Measurements from ENCODE around the gene SOAT1.

GRCh38 chr1:179314928-179315327, 21.3 kb downstream of the SOAT1 start:
- TF ChIP-seq, protein P1, sequence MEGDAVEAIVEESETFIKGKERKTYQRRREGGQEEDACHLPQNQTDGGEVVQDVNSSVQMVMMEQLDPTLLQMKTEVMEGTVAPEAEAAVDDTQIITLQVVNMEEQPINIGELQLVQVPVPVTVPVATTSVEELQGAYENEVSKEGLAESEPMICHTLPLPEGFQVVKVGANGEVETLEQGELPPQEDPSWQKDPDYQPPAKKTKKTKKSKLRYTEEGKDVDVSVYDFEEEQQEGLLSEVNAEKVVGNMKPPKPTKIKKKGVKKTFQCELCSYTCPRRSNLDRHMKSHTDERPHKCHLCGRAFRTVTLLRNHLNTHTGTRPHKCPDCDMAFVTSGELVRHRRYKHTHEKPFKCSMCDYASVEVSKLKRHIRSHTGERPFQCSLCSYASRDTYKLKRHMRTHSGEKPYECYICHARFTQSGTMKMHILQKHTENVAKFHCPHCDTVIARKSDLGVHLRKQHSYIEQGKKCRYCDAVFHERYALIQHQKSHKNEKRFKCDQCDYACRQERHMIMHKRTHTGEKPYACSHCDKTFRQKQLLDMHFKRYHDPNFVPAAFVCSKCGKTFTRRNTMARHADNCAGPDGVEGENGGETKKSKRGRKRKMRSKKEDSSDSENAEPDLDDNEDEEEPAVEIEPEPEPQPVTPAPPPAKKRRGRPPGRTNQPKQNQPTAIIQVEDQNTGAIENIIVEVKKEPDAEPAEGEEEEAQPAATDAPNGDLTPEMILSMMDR (tag by site-specific recombination; IDR thresholded peaks at IDR 0.05): no peak
- no peak for TF ChIP-seq ZNF837 (tag by site-specific recombination; IDR thresholded peaks at IDR 0.05)
- no peak for TF ChIP-seq ZIC2 (tag by site-specific recombination; IDR thresholded peaks at IDR 0.05)
- TF ChIP-seq ZBTB48 (tag by site-specific recombination; IDR thresholded peaks at IDR 0.05): no peak
- no peak for TF ChIP-seq ZNF138 (tag by site-specific recombination; IDR thresholded peaks at IDR 0.05; ENCODE audit: borderline replicate concordance)
- no peak for TF ChIP-seq PRDM1 (tag by site-specific recombination; IDR thresholded peaks at IDR 0.05)

All from HEK293 (cell line).